ENCODE measurements around the gene FER.
A peak's percentile ranks its signal among the peaks of the same experiment; 100 is the strongest.

FER gene

GRCh38 chr5:108727651-108728565, 19.8 kb upstream of the FER start (continued):
- no peak for TF ChIP-seq ZNF626 (tag by site-specific recombination; IDR thresholded peaks at IDR 0.05)
- TF ChIP-seq ZNF777 (tag by site-specific recombination; IDR thresholded peaks at IDR 0.05; ENCODE audit: borderline replicate concordance): peak; percentile 99
- no peak for TF ChIP-seq ZNF529 (tag by site-specific recombination; IDR thresholded peaks at IDR 0.05; ENCODE audit: insufficient replicate concordance)
- peak; percentile 94 for TF ChIP-seq ZXDB (tag by site-specific recombination; IDR thresholded peaks at IDR 0.05)
- no peak; the same call in 1 of the 2 replicates for TF ChIP-seq PRDM1 (tag by site-specific recombination; IDR thresholded peaks at IDR 0.05)
- peak; percentile 78 for TF ChIP-seq SP3 (tag by site-specific recombination; IDR thresholded peaks at IDR 0.05)
- TF ChIP-seq KLF9 (tag by site-specific recombination; IDR thresholded peaks at IDR 0.05; ENCODE audit: low read depth): peak; percentile 88
- TF ChIP-seq ZBTB17 (tag by site-specific recombination; IDR thresholded peaks at IDR 0.05): peak; percentile 78
- no peak for TF ChIP-seq ZNF747 (tag by site-specific recombination; IDR thresholded peaks at IDR 0.05)
- TF ChIP-seq ZNF776 (tag by site-specific recombination; IDR thresholded peaks at IDR 0.05; ENCODE audit: borderline replicate concordance): no peak
- TF ChIP-seq ATF2 (tag by site-specific recombination; IDR thresholded peaks at IDR 0.05; ENCODE audit: low read depth): peak; percentile 71
- TF ChIP-seq YY1 (tag by site-specific recombination; IDR thresholded peaks at IDR 0.05): peak; percentile 58
- peak; percentile 92 for TF ChIP-seq ZNF660 (tag by site-specific recombination; IDR thresholded peaks at IDR 0.05)
- TF ChIP-seq MZF1 (tag by site-specific recombination; IDR thresholded peaks at IDR 0.05; ENCODE audit: borderline replicate concordance): no peak; the same call in 1 of the 2 replicates
- TF ChIP-seq CTCF (tag by site-specific recombination; IDR thresholded peaks at IDR 0.05): no peak
- peak; percentile 42; the same call in 1 of the 2 replicates for TF ChIP-seq ZNF10 (tag by site-specific recombination; IDR thresholded peaks at IDR 0.05)
- peak; percentile 82 for TF ChIP-seq ZNF692 (tag by site-specific recombination; IDR thresholded peaks at IDR 0.05)
- TF ChIP-seq ZNF600 (tag by site-specific recombination; IDR thresholded peaks at IDR 0.05): peak; percentile 97
- no peak for TF ChIP-seq ZNF707 (tag by site-specific recombination; IDR thresholded peaks at IDR 0.05)
- peak; percentile 62 for TF ChIP-seq HIC1 (tag by site-specific recombination; IDR thresholded peaks at IDR 0.05)
- TF ChIP-seq GLIS2 (tag by site-specific recombination; IDR thresholded peaks at IDR 0.05): peak; percentile 20; the same call in 1 of the 2 replicates
- TF ChIP-seq ZNF837 (tag by site-specific recombination; IDR thresholded peaks at IDR 0.05): no peak
- peak; percentile 77 for TF ChIP-seq KLF10 (tag by site-specific recombination; IDR thresholded peaks at IDR 0.05)
- TF ChIP-seq HOXC10 (CRISPR knock-in tag; IDR thresholded peaks at IDR 0.05): peak; percentile 89; the same call in 1 of the 2 replicates
- peak; percentile 33; the same call in 1 of the 2 replicates for TF ChIP-seq ZNF639 (tag by site-specific recombination; IDR thresholded peaks at IDR 0.05)
- peak; percentile 99 for TF ChIP-seq ZNF501 (tag by site-specific recombination; IDR thresholded peaks at IDR 0.05)
- TF ChIP-seq OVOL3 (tag by site-specific recombination; IDR thresholded peaks at IDR 0.05): 0 out of 2 replicates have a peak, but pooled peaks have one; percentile 25
- peak; percentile 89 for TF ChIP-seq ZNF335 (tag by site-specific recombination; conservative IDR thresholded peaks at IDR 0.05)
- peak; percentile 37; the same call in 1 of the 2 replicates for TF ChIP-seq EGR2 (tag by site-specific recombination; IDR thresholded peaks at IDR 0.05; ENCODE audit: low read depth)
- TF ChIP-seq ZBTB21 (tag by site-specific recombination; IDR thresholded peaks at IDR 0.05): 0 out of 2 replicates have a peak, but pooled peaks have one; percentile 21
- TF ChIP-seq ZSCAN16 (tag by site-specific recombination; IDR thresholded peaks at IDR 0.05): no peak
- peak; percentile 96 for TF ChIP-seq ZBTB20 (tag by site-specific recombination; IDR thresholded peaks at IDR 0.05)
- peak; percentile 75; the same call in 1 of the 2 replicates for TF ChIP-seq ZNF843 (tag by site-specific recombination; IDR thresholded peaks at IDR 0.05)
